GM19043 (cell line): Measurements from ENCODE around the gene VPS37B.
A peak's percentile ranks its signal among the peaks of the same experiment; 100 is the strongest.

Experiments
- ATAC-seq: cut with Tn5 transposase; IDR thresholded peaks from one replicate; pipeline ENCODE4 v1.9.1; 2021; ENCODE audit warnings: low read depth; ENCODE audit not compliant: unreplicated experiment

The VPS37B gene

DNA sequence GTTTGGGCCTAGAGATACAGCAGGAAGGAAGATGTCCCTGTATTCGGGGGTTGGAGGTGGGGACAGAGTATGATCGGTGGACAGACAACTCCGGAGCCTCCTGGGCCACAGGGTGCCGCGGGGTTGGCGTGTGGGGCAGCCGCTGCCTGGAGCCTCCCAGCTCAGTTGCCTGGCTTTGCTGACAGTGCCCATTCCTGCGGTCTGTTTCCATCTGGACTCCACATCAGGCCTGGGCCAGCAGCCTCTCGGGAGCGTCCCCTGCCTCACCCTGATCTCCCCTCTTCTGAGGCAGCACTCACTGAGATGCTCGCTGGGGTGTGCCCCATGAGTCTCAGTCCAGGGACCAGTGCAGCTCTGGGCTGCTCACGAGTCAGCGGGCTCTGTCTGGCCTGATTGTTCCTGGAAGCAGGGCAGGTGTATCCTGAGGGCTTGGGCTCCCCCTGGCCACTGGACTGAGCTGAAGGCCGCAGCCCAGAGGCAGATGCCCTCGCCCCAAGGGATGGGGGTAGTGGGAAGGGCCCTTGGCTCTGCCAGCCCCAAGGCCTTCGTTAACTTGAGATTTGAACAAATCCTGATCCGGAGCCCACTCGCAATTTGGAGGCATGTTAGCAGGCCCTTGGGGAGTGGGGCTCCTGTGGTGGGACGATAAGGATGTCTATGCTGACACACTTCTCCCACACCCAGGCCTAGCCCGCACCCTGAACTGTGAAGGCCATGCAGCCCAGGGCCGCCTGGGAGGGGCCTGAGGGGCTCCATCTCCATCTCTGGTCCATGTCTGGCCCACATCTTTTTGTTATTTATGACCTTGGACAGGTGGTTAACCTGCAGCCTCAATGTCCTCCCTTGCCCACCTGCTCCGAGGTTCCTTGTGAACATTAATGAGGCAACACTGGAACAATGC, 53.2 kb downstream of the VPS37B start:
- no peak for ATAC-seq

DNA sequence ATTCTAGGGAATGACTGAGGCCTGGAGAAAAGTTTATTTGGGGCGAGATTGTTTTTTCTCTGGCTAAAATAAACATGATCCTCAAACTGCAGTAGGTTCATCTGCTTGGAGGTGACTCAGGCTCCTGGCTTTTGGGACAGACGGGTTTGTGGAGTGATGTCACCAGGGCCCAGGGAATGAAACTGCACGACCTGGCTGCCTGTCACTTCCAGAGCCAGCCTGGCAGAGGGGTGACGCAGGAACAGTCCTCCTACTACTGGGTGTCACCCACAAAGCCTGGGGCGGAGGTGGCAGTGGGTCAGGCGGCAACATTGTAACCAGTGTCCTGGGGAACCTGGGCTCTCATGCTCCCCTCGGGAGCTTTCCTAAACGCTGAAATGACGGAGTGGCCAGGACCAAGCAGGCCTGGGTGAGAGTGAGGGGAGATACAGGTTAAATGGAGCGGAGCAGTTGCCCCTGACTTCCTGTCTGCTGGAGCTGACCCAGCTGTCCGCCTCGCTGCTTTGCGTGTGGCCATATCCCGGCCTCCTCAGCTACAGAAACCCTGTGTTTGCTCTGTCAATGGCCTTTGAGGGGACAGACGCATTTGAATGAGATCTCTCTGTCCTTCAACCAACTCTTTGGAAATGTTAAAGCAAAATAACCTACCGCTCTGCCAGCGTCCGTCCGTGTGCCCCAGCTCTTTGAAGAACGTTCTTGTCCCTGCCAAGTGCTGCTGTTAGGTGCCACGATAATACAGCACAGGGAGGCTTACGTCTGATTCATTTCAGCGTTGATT, 54.2 kb downstream of the VPS37B start:
- ATAC-seq, result no peak

DNA sequence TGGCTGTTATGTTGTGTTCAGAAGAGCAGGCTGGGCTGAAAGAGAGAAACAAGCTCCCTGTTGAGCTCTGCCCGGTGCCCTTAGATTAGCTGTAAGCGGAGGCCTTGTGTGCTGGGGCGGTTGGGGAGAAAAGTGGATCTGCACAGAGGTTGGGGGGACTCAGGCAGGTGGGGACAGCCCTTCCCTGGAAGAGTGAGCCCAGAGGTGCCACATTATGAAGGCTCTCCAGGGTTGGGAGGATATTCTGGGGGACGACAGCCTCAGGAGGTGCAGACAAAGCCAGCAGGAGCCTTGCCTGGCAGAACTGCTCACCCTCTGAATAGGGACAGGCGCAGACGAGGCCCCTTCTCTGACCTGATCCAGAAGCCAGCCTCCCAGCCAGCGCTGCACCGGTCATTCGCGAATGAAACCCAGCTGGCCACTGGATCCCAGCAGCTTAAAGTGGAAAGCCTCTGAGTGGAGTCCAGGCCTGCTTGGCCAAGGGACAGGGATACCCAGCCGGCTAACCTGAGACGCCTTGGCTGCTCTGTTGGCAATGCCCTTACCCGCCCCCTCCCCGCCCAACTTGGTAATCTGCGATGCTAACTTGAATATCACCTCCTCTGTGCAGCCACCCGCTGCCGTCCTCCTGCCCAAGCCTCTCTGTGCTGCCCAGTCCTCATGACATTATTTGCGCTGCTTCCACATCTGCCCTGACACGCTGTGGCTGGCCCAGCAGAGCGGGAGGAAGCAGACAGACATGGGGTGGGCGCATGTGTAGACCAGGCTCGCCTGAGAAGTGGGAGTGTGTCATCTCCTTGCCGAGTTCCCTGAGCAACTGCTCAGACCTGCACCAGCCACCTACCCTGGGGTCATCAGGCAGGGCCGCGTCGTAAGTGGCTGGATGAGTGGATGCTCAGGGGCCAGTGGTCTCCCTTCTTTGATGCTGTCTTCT, 55.1 kb downstream of the VPS37B start:
- ATAC-seq, result no peak

DNA sequence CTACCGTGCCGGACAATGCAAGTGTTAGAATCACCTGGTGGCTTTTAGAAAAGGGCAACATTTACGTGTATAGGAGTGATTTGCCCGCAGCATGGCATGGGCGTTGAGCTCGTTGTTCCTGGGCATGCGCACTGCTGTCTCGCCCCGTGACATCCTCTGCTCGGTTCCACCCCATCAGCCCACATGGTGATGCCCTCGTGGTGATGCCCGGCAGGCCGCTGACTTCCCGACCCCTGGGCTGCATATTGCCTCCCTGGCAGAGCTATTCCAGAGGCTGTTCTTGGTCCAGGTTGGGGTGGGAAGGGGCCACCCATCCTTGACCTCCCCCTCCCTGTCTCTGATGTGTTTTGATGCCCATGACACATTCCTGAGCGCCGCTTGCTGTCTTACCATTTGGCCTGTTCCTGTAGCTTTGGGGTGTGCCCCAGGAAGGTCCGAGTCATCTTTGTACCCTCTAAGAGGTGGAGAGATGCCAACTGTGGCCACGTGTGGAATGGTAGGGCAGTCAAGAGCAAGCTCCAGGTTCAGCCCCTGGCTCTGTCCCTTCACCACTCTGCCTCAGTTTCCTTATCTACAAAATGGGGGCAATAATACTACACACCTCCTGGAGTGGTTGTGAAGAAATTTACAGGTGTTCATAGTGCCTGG, 55.9 kb downstream of the VPS37B start:
- no peak for ATAC-seq

DNA sequence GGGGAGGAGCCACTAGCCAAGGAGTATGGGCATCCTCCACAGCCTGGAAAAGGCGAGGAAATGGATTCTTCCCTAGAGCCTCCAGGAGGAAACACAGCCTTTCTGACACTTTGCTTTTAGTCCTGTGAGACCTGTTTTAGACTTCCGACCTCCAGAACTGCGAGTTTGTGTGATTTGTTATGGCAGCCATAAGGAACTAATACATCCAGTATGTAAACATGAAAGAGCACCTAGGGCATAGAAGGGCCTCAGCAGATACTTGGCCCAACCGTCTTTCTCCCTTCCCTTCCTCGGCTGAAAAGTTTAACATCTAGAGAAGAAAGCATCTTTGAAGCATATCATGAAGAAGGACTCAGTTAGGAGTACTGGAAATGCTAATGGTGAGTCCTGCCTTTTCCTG, 57.1 kb downstream of the VPS37B start:
- ATAC-seq, result no peak

DNA sequence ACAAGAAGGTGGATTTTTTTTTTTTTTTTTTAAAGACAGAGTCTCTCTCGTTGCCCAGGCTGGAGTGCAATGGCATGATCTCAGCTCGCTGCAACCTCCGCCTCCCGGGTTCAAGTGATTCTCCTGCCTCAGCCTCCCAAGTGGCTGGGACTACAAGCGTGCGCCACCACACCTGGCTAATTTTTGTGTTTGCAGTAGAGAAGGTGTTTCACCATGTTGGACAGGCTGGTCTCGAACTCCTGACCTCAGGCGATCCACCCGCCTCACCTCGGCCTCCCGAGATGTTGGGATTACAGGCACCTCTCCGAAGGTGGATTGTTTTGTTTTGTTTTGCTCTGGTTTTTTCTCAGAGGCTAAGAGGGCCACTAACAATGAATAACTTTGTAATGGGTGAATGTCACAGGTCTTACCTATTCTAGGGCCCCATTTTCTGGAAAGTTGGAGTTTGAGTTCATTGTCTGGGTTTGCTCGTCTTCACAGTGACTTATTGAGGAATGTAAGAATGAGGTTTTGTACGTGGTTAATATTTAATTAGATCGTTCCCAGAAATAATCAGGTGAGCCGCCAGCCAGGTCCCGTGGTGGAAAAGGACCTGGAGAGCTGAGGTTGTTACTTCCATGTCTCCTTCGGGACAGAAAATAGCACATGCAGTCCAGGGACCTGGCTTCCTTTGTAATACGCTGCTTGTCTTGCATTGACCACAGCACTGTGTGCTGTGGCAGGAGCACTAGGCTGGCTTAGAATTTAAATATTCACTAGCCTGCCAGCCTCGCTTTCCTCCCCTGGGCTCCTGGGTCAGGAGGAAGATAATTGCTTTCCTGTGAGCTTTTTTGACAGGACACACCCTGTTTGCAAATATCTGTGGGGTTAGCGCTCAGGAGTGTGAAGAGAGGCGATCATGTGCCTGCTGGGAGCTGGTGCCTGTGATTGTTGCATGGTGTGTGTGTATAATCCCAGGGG, 58.3 kb downstream of the VPS37B start:
- no peak for ATAC-seq

DNA sequence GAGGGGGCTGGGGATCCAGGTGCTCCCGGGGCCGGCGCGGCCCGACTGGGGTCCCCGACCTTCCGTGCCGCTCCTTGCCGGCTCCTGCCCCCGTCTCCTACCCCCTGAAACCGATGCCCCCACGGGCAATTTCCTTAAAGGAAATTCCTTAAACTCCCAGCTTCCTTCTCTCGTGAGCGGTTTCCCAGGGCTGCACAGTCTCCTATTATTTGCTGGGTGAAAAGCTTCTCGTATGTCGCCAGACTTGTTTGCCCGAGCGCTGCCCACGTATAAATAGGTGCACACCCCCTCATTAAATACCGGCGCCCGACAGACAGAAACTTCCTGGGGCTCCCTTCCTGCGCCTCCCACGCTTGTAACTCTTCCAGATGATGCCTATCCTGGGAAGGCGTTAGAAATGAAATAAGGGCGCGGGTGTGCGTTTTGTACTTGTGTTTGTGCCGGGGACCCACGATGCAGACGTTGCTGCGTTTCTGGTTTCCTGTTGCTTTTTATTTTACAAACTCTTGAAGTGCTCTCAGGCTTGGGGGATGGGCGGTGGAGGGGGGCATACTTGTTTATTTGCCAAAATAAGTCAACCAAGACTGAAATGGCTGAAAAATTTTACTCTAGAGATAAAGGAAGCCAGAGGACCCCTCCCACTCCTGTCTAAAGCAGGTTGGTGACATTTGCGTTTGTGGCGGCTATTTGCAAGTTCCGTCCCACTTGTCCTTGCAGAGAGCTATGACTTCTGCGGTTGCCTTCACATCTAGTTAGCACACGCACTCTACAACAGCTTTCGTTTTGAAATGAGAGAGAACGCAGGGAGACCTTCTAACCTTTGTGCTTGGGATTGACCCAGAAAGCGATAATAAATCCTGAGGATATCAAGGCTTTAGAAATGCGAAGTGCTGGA, 59.6 kb downstream of the VPS37B start:
- ATAC-seq, result peak; percentile 43

DNA sequence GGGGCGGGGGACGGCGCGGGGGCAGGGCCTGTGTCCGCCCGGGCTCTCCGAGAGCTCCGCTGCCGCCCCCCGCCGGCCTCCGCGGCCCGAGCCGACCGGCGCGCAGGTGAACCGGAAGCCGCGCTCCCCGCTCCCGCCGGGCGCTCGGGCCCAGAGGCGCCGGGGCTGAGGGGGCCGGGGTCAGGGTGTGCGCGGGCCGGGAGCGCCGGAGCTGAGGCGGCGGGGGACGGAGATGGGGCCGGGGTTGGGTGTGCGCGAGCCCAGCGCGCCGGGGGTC, 60.2 kb downstream of the VPS37B start:
- no peak for ATAC-seq

DNA sequence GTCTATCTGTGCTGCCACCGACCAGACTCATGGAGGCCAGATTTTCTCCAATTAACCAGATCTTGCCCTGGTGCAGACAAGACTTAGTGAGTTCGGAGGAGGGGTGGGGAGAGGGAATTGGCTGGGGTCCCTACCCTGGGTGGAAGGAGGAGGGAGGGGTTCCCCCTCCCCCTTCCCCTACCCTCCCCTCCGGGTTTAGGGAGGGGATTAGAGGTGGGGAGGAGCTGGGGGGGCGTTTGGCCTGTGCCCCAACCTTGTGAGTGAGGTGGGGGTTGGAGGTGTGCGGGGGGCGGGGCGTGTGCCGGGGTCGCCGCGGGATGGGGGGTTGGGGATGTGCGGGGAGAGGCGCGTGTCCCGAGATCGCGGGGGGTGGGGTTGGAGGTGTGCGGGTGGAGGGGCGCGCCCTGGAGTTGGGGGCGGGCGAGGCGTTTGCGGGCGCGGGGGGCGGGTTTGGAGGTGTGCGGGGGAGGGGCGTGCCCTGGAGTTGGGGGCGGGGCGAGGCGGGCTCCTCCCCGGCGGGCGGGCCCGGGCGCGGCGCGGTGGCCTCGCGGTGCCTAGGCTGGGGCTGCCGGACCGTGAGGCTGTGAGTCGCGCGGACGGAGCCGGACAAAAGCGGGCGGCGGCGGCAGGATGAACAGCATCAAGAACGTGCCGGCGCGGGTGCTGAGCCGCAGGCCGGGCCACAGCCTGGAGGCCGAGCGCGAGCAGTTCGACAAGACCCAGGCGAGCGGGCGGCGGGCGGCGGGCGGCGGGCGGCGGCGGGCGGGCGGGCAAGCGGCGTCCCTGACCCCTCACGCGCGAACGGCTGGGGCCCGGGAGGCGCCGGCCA, 60.8 kb downstream of the VPS37B start, which contains the start of gene HIP1R:
Gene HIP1R (plus strand): TSS at position 537 of the 829 bp plus-strand sequence. CDS start 94 bp downstream, at position 631.
- ATAC-seq, result no peak

DNA sequence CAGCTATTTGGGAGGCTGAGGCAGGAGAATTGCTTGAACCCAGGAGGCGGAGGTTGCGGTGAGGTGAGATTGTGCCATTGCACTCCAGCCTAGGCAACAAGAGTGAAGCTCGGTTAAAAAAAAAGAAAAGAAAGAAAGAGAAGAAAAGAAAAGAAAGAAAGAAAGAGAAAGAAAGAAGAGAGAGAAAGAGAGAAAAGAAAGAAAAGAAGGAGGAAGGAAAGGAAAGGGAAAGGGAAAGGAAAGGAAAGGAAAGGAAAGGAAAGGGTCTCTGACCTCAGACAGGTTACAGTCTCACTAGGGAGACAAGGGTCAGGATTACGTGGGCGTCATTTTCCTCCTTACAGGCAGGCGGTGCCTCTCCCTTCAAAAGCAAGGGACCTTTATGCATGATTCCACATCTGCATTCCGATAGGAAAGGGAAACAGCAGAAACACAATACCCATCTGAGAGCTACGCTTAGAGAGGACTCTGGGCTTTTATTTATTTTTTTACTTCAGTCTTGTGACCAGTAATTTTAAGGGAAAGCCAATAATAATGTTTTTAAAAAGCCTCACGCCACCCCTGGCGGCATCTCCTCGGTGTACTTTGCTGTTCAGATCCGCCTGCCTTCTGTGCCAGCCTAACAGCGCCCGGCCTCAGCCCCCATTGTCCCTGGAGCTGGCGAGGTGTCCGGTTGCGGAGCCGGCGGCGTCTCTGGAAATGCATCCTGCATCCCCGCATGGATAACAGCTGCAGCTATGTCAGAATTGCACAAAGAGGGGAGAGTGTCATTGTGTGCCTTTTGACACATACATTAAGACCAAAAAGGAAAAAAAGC, 61.6 kb downstream of the VPS37B start:
- no peak for ATAC-seq

DNA sequence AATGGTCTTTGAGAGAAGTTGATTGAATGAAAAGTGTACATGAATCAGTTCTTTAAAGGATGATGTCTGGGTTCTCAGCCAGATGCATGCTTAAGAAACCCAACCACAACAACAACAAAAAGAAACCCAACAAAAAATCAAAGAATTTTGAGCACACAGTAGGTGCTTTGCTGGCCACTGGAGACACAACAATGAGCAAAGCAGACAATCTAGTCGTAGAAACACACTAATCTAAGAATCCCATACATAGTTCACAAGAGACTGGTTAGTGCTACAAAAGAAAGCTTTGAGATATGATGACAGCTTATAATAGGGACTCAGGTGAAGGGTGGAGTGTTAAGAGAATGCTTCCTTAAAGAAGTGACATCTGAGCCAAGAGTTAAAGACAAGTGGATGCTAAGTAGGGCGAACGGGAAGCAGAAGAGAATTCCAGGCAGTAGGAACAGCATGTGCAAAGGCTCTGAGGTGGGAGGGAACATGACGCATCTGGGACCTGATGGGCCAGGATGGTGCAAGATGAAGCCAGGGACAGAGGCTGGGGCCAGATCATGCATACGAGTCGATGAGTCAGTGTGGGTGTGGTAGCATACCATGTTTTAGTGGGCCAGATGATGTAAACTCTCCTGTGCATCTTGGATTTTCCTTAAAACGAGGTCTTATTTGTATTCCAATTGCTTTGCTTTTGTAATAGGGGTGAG, 65.3 kb downstream of the VPS37B start:
- ATAC-seq, result no peak

DNA sequence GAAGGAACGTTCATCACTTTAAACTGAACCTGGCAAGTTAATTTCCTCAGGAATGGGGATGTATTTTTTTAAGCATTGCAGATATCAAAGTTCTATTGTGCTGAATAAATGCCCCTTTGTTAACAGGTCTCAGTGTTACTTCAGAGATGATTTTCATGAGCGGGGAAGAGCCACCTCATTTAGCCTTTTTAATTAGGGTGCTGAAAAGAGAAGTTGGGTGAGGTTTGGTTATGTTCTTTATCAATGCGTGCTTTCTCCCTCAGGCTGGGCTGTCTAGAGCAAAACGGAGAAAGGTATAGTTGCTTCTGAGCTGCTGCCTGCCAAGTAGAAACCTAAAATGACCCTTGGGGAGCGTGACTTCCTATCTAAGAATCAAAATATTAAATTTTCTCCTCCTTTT, 68.7 kb downstream of the VPS37B start:
- no peak for ATAC-seq

DNA sequence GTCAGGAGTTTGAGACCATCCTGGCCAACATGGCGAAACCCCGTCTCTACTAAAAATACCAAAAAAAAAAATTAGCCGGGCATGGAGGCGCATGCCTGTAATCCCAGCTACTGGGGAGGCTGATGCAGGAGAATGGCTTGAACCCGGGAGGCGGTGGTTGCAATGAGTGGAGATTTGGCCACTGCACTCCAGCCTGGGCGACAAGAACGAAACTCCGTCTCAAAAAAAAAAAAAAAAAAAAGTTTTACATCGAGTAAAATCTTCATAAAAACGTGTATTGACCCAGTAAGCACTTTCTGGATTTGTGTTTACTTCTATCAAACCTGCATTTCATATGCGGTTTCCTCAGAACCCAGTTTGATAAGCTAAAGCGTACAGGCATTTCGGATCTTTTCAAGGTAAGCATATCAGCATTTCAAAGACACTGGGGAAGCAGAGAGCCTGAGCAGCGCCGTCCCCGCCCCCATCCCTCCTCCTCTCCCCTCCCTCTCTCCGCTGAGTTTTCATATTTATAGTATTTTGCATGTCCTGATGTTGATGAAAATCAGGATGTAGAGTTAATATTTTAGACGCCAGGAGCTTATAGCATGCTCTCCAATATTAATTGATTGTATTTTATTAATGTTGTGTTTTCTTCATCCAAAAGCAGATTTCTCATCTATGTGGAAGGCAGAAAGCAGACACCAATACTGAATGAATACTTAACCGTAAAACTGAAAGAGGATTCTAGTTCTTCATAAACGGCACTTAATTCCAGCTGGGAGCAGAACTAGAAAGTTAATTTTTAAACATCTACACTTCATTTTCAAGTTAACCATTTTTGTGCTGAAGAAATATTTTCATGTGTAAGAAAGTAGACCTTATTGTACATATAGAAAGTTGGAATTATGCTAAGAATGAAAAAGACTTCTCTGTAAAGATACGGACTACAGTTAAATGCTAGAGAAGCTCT, 69.9 kb downstream of the VPS37B start:
- no peak for ATAC-seq

DNA sequence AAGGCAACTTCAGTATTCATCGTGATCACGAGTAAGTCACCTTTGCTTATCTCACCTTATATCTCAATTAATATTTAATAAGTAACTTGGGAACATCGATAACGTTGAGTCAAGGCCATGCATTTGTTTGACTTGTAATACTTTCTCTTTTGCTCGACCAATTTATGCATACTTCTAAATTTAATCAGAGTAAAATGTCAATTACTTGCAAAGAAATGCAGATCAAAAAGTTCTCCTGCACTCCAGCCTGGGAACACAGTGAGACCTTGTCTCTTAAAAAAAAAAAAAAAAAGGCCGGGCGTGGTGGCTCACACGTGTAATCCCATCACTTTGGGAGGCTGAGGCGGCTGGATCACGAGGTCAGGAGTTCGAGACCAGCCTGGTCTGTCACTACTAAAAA, 72.5 kb downstream of the VPS37B start:
- ATAC-seq, result no peak

DNA sequence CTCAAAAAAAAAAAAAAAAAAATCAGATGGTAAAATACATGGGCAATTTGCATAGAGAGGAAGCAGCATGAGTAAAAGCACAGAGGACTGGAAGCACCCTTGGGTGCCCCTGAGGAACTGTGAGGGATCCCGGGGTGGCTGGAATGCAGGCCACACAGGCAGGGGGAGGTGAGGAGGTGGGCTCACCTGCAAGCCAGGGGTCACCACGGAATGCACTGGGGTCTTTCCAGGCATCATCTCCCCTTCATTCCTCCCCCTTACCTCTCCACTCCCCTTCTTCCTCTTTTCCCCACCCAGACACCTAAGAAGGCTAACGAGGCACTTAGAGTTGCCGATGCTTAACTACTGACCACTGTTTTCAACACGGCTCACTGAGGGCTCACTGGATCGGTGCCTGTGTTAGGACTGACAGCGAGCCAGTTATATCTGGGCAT, 75.1 kb downstream of the VPS37B start:
- ATAC-seq, result peak; percentile 75
